GM18505 (cell line): ENCODE measurements around the gene RABL2B.

Source experiments
- ATAC-seq: cut with Tn5 transposase; IDR thresholded peaks from one replicate; pipeline ENCODE4 v1.9.1; 2021; ENCODE audit not compliant: unreplicated experiment
- POLR2A ChIP-seq: IDR thresholded peaks from 4 replicates; pipeline ENCODE4 v1.6.1; 2011; ENCODE audit warnings: borderline replicate concordance; ENCODE audit not compliant: insufficient read depth, insufficient read length; ENCODE audit errors: extremely low read depth

The RABL2B gene

GRCh38 chr22:50730013-50730891 is 53.2 kb downstream of the RABL2B start:
- no peak for ATAC-seq
- no peak for TF ChIP-seq POLR2A

GRCh38 chr22:50729391-50730012 is 53.9 kb downstream of the RABL2B start:
- ATAC-seq: no peak
- TF ChIP-seq POLR2A: no peak

DNA sequence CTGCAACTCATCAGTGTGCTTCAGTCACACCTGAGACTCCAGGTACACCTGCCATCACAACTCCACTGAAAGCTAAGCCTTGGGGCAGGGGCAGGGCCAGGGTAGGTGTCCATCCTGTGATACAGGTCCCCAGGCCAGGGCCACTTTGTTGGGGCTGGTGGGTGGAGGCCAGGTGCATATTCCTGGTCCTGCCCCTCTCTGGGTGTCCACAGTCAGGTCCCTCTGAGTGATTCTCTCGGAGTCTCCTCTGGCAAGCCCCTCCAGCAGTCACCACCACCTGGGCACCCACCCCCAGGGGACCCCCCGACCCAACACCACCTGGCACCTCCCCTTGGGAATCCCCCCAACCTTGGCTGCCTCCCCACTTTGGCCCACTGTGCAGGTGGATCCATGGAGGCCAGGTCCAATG is 54.9 kb downstream of the RABL2B start:
- ATAC-seq: no peak
- no peak for TF ChIP-seq POLR2A

DNA sequence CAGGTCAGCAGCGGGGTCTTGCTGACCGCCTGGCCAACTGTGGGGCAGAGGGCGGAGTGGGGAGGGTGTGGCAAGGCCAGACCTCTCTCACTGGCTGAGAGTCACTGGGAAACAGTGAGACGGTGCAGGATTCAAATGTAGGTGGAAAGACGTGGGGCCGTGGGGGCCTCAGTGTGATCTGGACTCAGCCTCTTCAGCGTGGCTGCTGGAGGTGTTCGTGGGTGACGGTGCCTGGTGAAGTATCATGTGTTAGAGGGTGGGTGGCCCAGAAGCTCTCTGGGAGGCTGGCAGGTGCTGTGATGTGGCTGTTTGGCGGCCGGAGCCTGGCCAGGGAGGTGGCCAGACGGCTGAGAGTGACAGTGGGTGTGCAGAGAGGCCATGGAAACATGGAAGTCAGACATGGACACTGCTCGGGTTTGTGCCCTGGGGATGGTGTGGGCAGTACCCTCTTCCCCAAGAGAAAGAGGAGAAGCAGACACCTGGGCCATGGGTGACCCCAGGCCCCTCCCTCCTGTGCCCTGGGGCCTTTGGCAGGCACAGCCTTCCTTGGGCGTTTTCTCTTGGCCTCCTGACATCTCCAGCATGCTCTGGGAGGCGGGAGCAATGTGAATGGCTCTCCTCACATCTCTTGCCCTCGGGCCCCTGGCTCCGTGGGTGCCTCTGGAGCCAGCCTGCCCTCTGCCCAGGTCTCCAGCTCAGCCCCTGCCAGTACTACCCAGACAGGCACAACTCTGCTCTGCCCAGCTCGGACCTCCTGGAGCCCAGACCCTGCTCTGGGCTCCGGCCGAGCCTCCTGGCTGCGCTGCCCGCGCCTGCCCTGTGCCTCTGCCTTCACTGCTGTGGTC is 55.5 kb downstream of the RABL2B start:
- no peak for TF ChIP-seq POLR2A
- no peak for ATAC-seq

GRCh38 chr22:50726643-50727340 is 56.6 kb downstream of the RABL2B start:
- no peak for TF ChIP-seq POLR2A
- no peak for ATAC-seq

GRCh38 chr22:50725597-50725996 is 57.8 kb downstream of the RABL2B start:
- ATAC-seq: no peak
- TF ChIP-seq POLR2A: no peak

- no peak for ATAC-seq
- TF ChIP-seq POLR2A: no peak
Observed at GRCh38 chr22:50724616-50725015, 58.8 kb downstream of the RABL2B start.

GRCh38 chr22:50723991-50724390 is 59.4 kb downstream of the RABL2B start:
- TF ChIP-seq POLR2A: no peak
- ATAC-seq: no peak

DNA sequence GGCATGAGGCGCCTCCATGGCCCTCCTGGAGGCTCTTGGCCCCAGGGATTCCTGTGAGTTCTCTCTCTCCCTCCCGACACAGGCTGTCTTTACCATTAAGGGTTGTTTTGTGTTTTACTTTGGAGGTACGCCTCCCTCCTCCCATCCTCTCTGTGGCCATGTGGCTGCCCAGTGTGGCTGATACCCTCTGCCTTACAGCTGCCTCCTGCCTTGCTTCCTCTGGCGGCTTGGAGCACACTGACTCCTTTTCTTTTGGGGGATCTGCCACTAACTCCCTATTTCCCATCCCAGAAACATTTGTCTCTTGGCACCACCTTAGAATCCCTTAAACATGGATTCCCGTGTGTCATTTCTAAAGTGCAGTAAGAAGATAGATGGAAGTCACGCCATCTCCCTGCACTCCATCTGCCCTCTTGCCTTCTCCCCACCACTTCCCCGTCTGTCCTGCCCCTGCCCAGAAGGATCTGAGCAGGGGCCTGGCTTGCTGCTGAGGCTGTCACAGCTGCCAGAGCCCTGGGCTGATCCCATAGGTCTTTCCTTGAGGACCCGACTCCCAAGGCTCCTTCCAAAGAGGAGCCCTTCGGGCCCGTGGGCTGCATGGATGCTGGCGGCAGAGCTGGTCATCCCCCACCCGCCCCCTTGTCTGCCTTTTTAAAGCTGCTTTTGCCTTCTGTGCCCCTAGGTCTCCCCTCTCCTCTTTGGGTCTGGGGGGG is 60.6 kb downstream of the RABL2B start:
- ATAC-seq: no peak
- TF ChIP-seq POLR2A: no peak

DNA sequence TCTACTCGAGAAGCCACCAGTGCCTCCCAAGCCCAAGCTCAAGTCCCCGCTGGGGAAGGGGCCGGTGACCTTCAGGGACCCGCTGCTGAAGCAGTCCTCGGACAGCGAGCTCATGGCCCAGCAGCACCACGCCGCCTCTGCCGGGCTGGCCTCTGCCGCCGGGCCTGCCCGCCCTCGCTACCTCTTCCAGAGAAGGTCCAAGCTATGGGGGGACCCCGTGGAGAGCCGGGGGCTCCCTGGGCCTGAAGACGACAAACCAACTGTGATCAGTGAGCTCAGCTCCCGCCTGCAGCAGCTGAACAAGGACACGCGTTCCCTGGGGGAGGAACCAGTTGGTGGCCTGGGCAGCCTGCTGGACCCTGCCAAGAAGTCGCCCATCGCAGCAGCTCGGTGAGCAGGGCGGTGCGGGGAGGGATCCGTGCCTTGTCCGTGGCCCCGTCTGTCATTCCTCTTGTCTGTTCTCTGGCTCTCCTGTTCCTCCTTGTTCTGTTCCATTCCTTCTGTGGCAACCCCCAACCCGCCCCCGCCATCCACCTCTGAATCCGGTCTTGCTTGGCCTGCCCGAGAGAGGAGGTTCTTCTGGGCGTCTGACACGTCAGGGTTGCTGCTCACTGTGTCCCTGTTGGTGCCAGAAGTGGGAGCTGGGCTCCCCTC is 61.3 kb downstream of the RABL2B start:
- TF ChIP-seq POLR2A: no peak
- no peak for ATAC-seq

DNA sequence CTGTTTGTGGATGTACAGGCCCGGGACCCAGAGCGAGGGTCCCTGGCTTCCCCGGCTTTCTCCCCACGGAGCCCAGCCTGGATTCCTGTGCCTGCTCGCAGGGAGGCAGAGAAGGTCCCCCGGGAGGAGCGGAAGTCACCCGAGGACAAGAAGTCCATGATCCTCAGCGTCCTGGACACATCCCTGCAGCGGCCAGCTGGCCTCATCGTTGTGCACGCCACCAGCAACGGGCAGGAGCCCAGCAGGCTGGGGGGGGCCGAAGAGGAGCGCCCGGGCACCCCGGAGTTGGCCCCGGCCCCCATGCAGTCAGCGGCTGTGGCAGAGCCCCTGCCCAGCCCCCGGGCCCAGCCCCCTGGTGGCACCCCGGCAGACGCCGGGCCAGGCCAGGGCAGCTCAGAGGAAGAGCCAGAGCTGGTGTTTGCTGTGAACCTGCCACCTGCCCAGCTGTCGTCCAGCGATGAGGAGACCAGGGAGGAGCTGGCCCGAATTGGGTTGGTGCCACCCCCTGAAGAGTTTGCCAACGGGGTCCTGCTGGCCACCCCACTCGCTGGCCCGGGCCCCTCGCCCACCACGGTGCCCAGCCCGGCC is 62.1 kb downstream of the RABL2B start:
- no peak for TF ChIP-seq POLR2A
- ATAC-seq: no peak
